Astrocyte (in vitro differentiated cells and primary cell): Measurements from ENCODE around the gene UROC1. TPM values are rescaled to one million over a fixed set of nuclear protein-coding genes. Genes with fewer than 3 reads are reported as not detected.

Experiments
- DNase-seq: peaks from one replicate; pipeline ENCODE4 v3.0.0-alpha.2; 2010; ENCODE audit warnings: low read depth
- FAIRE-seq: peaks from 2 replicates; lab custom pipeline; 2011; peaks lifted over from hg19 to GRCh38; lab: Jason Lieb, UNC
- H2AFZ ChIP-seq: 2 replicates; pipeline ENCODE4 v1.6.0; 2012; ENCODE audit warnings: low read depth, low read length, inconsistent platforms
- H3K27ac ChIP-seq: 2 replicates; pipeline ENCODE4 v1.5.1; 2011; ENCODE audit warnings: low read depth, low read length, inconsistent platforms
- H3K27me3 ChIP-seq: 2 replicates; pipeline ENCODE4 v1.6.0; 2011; ENCODE audit warnings: low read length, inconsistent platforms; ENCODE audit not compliant: insufficient read depth
- H3K36me3 ChIP-seq: 2 replicates; pipeline ENCODE4 v1.5.1; 2011; ENCODE audit warnings: low read length, inconsistent platforms; ENCODE audit not compliant: insufficient read depth
- H3K4me1 ChIP-seq: 2 replicates; pipeline ENCODE4 v1.5.1; 2011; ENCODE audit warnings: low read length, inconsistent platforms; ENCODE audit not compliant: insufficient read depth
- H3K4me2 ChIP-seq: 2 replicates; pipeline ENCODE4 v1.6.0; 2012; ENCODE audit warnings: low read length, inconsistent platforms
- H3K4me3 ChIP-seq: 2 replicates; pipeline ENCODE4 v1.5.1; 2011; ENCODE audit warnings: low read depth, mild to moderate bottlenecking, low read length, inconsistent platforms; ENCODE audit not compliant: insufficient read depth
- H3K79me2 ChIP-seq: 2 replicates; pipeline ENCODE4 v1.6.0; 2012; ENCODE audit warnings: mild to moderate bottlenecking, low read length, inconsistent platforms; ENCODE audit not compliant: insufficient read depth
- H3K9ac ChIP-seq: 2 replicates; pipeline ENCODE4 v1.6.0; 2012; ENCODE audit warnings: mild to moderate bottlenecking, low read length, inconsistent platforms
- H3K9me3 ChIP-seq: 2 replicates; pipeline ENCODE4 v1.5.1; 2012; ENCODE audit warnings: low read depth, mild to moderate bottlenecking, low read length, inconsistent platforms; ENCODE audit not compliant: insufficient read depth
- H4K20me1 ChIP-seq: 2 replicates; pipeline ENCODE4 v1.6.0; 2012; ENCODE audit warnings: low read length, inconsistent platforms; ENCODE audit not compliant: insufficient read depth
- H3K27ac Mint-ChIP-seq: one replicate; pipeline ENCODE4 v1.8.0; 2021; ENCODE audit warnings: mild to moderate bottlenecking, mixed read lengths; ENCODE audit not compliant: unreplicated experiment
- H3K27me3 Mint-ChIP-seq: one replicate; pipeline ENCODE4 v1.8.0; 2021; ENCODE audit warnings: low read depth, mixed read lengths; ENCODE audit not compliant: unreplicated experiment
- H3K36me3 Mint-ChIP-seq: one replicate; pipeline ENCODE4 v1.8.0; 2021; ENCODE audit warnings: low read depth, mixed read lengths; ENCODE audit not compliant: unreplicated experiment
- H3K4me1 Mint-ChIP-seq: one replicate; pipeline ENCODE4 v1.8.0; 2021; ENCODE audit warnings: low read depth, mixed read lengths; ENCODE audit not compliant: unreplicated experiment
- H3K4me3 Mint-ChIP-seq: one replicate; pipeline ENCODE4 v1.8.0; 2021; ENCODE audit warnings: mild to moderate bottlenecking, moderate library complexity, mixed read lengths; ENCODE audit not compliant: unreplicated experiment
- H3K9me3 Mint-ChIP-seq: one replicate; pipeline ENCODE4 v1.8.0; 2021; ENCODE audit warnings: mild to moderate bottlenecking, mixed read lengths; ENCODE audit not compliant: unreplicated experiment
- CTCF ChIP-seq: IDR thresholded peaks from 2 replicates; pipeline ENCODE4 v1.5.1; 2011; ENCODE audit warnings: low read depth, mild to moderate bottlenecking, inconsistent platforms, low read length, moderate library complexity; ENCODE audit not compliant: insufficient read depth
- EZH2 ChIP-seq: IDR thresholded peaks from 2 replicates; pipeline ENCODE4 v1.6.1; 2012; ENCODE audit warnings: mild to moderate bottlenecking, low read length, inconsistent platforms; ENCODE audit not compliant: insufficient read depth
- total RNA-seq: library from RNA; stranded (reverse); gene quantifications from 2 replicates; pipeline ENCODE4 v1.2.1, GENCODE V29; 2021

UROC1 gene
- total RNA-seq, 1 donor from 2014 or later = not detected

GRCh38 chr3:126447456-126448106 lies 70.0 kb downstream of the UROC1 start:
- Histone ChIP-seq H3K79me2 (peaks cover 4% of the 10 kb centered on the region), H3K36me3 (peaks cover 6% of the 10 kb centered on the region), H3K4me1 (no peaks in the 10 kb centered on the region), H3K4me2 (no peak overlapping the region), H2AFZ (no peak overlapping the region), H3K9ac (no peak overlapping the region), H3K4me3 (no peak overlapping the region), H3K27ac (no peak overlapping the region), H4K20me1 (peaks cover 38% of the 10 kb centered on the region), H3K9me3 (no peaks in the 10 kb centered on the region), H3K27me3 (no peaks in the 10 kb centered on the region)
- FAIRE-seq (no peak), DNase-seq (no peak)
- Mint-ChIP-seq H3K4me3 (no peak overlapping the region), H3K9me3 (no peaks in the 10 kb centered on the region), H3K4me1 (no peaks in the 10 kb centered on the region), H3K27me3 (no peaks in the 10 kb centered on the region), H3K36me3 (peaks cover 5% of the 10 kb centered on the region), H3K27ac (no peak overlapping the region)
- no peak for TF ChIP-seq EZH2
- TF ChIP-seq CTCF = no peak

GRCh38 chr3:126446791-126447190 lies 70.8 kb downstream of the UROC1 start:
- Histone ChIP-seq H2AFZ (no peak overlapping the region), H3K9ac (no peak overlapping the region), H3K27me3 (no peaks in the 10 kb centered on the region), H3K36me3 (peaks cover 6% of the 10 kb centered on the region), H3K4me3 (no peak overlapping the region), H3K4me2 (no peak overlapping the region), H3K9me3 (no peaks in the 10 kb centered on the region), H3K79me2 (peaks cover 4% of the 10 kb centered on the region), H3K27ac (no peak overlapping the region), H4K20me1 (peaks cover 32% of the 10 kb centered on the region), H3K4me1 (no peaks in the 10 kb centered on the region)
- TF ChIP-seq CTCF = no peak
- no peak for TF ChIP-seq EZH2
- Mint-ChIP-seq H3K4me3 (no peak overlapping the region), H3K36me3 (peaks cover 5% of the 10 kb centered on the region), H3K9me3 (no peaks in the 10 kb centered on the region), H3K4me1 (no peaks in the 10 kb centered on the region), H3K27ac (no peak overlapping the region), H3K27me3 (no peaks in the 10 kb centered on the region)
- FAIRE-seq (no peak), DNase-seq (no peak)

GRCh38 chr3:126446301-126446700 lies 71.3 kb downstream of the UROC1 start:
- Histone ChIP-seq H3K79me2 (peaks cover 3% of the 10 kb centered on the region), H3K9me3 (no peaks in the 10 kb centered on the region), H3K9ac (no peak overlapping the region), H3K36me3 (peaks cover 3% of the 10 kb centered on the region), H3K27ac (no peak overlapping the region), H2AFZ (no peak overlapping the region), H3K4me1 (no peaks in the 10 kb centered on the region), H4K20me1 (peaks cover 29% of the 10 kb centered on the region), H3K27me3 (no peaks in the 10 kb centered on the region), H3K4me2 (no peak overlapping the region), H3K4me3 (no peak overlapping the region)
- Mint-ChIP-seq H3K9me3 (no peaks in the 10 kb centered on the region), H3K4me3 (no peak overlapping the region), H3K36me3 (peaks cover 5% of the 10 kb centered on the region), H3K27me3 (no peaks in the 10 kb centered on the region), H3K4me1 (no peaks in the 10 kb centered on the region), H3K27ac (no peak overlapping the region)
- no peak for TF ChIP-seq EZH2
- TF ChIP-seq CTCF = no peak
- DNase-seq (no peak), FAIRE-seq (no peak)
